Activated gamma-delta T cell treated with Interleukin-2 at 50 U/mL for 16 hours (primary cell): ENCODE data around the gene SOX6.
"Not testable (repeated sequence)": the region's sequence is repeated elsewhere in the genome, so short reads cannot be mapped to it uniquely, and the experiment has no call there.

Experiments used
- DNase-seq: peaks from one replicate; pipeline ENCODE4 v3.0.0-alpha.2; 2020

Gene SOX6

GRCh38 chr11:16180868-16181267 lies 175.5 kb downstream of the SOX6 start:
- DNase-seq: no peak

DNA sequence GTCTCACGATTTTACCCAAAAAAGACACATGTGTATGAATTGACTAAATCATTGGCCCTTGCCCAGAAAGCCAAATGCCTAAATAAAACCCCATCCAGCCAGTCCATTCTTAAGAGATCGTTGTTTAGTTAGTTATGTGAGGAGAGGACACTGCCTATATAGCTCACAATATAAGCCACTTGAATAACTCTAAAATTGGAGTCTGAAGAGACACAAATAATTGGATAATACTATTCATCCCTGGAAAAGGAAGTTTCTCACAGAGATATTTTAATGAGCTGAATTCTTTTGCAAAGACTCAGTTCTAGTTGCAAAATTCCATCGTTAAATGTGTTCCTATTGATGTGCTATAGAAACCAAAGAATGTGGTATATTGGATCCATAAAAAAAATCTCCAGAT lies 176.7 kb downstream of the SOX6 start:
- no peak for DNase-seq

GRCh38 chr11:16178273-16178672 lies 178.1 kb downstream of the SOX6 start:
- DNase-seq: no peak

GRCh38 chr11:16177688-16178087 lies 178.7 kb downstream of the SOX6 start:
- DNase-seq: no peak

DNA sequence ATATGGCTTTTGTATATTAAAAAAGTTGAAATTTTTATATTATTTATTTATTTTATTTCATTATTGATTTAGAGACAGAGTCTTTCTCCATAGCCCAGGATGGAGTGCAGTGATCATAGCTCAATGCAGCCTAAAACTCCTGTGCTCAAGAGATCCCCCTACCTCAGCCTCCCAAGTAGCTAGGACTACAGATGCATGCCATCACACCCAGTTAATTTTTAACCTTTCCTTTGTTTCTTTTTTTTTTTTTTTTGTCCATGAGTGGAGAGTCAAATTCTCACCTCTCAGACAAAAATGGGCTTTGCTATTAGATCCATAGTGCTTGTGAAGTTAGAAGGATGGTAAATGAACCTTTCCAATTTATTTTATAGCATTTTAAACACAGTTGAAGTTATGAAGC lies 182.5 kb downstream of the SOX6 start:
- no peak for DNase-seq

DNA sequence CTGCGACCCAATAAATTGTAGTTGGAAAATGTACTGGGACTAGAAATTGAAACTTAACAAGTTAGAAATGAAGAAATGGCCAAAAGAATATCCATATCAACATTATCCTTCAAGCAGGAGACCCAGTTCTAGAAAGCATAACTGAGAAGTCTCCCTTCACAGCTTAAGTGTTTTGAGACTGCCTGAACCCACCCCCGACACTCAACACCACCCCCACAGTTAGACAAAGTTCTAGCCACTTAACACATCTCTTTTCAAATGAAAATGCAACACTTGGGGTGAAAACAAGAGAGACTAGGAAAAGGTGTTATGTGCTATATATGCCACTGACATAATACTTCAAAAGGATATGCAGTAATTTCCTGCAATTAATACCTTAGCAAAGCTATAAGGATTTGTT lies 184.5 kb downstream of the SOX6 start:
- no peak for DNase-seq

DNA sequence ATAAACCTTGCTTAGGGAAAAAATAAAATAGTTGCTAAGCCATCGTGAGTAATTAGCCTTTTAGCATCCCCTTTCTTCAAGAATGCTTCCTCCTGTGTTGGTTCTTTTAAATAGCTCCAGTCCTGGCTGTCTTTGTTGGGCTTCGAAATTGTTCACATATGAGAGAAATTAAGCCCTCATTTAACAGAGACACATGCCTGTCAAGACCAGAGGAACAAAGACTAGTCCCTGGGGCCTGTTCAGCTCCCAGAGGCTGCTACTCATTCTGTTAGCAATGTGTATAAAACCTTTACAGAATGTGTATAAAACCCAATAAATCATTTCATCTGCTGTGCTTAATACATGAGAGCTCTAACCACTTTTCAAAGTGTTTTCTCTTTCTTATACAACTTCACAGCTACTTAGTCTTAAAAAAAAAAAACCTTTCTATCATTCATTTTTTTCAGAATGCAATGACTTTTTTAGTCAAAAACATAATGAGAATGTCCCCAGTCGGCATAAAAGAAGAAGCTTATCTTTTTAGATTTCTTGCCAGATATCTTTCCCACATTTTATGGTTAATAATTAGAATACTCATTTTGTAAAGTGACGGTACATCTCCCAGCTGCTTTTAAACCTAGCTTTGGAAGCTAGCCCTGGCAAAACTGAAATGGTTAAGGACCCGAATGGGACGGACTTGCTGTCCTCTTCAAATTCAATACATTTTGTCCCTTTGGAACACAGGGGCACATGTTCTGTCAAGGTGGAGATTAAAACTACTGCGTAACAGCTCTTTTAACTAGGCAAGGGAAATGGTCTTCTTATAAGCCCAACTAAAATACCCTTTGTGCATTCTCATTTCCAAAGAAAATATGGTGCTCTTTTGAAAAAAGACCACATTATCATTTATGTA lies 186.1 kb downstream of the SOX6 start:
- DNase-seq: no peak

GRCh38 chr11:16169541-16169940 lies 186.8 kb downstream of the SOX6 start:
- DNase-seq: no peak

DNA sequence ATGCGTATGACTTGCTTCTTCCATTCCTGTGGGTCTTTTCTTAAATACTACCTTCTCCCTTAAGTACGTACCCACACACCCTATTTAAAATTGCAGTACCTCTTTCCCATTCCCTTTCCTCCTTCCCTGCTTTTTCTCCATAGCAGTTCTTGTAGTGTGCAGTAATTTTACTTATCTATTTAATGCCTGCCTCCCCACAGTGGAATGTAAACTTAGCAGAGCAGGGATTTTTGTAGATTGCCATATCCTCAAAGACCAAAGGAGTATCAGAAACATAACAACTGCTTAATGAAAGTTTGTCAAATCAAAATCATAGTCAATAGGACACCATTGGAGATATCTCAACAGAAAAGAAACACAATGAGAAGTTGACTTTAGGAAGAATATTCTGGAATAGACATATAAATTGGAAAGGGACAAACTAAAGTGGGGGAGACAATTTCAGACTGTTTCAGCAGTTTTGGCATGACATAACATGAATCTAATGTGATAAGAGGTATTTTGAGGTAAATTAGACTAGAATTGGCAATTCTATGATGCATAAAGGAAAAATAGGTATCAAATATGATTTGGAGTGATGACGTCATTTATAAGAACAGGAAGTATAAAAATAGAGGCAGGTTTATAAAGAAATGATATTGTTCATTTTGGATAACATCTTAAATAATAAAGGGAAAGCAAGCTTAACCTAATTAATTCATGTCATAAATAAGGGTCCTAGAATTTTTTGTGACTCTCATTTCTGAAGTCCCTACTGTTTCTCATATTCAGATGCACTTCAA lies 188.4 kb downstream of the SOX6 start:
- no peak for DNase-seq

- no peak for DNase-seq
Observed at GRCh38 chr11:16166571-16166970, 189.8 kb downstream of the SOX6 start.

DNA sequence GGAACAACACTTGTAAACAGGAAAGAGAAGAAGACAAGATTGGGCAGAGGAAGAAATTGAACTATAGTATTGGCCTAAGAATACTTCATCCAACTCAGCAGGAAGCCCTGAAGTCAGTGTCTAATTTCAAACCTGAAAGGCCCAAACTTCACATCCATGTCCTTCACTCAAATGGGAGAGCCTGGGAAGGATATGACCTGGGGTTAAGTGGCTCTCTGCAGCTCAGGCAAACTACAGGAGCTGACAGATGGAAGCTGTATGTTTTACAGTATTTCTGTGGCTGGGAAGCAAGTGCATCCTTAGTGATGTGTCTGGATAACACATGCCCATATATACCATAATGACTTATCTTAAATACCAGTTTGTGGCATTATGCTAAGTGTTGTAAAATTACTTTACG lies 196.2 kb downstream of the SOX6 start:
- no peak for DNase-seq

GRCh38 chr11:16158426-16158994 lies 197.8 kb downstream of the SOX6 start:
- DNase-seq: no peak

DNA sequence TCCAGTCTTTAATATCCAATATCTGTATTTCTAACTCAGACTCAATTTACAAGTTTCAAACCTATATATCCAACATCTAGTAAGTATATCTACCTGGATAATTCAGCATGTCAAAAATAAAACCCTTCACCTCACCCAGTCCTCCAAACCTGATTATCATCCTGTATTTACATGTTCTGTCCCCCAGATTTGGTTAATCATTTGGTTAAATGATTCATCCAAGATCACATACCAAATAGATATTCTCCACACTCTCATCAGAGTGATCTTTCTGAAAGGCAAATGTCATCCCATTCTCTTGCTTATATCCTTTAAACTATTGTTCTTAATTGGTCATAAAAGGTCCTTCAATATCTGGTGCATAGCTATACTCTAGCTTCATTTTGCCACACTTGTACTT lies 199.0 kb downstream of the SOX6 start:
- DNase-seq: no peak

DNA sequence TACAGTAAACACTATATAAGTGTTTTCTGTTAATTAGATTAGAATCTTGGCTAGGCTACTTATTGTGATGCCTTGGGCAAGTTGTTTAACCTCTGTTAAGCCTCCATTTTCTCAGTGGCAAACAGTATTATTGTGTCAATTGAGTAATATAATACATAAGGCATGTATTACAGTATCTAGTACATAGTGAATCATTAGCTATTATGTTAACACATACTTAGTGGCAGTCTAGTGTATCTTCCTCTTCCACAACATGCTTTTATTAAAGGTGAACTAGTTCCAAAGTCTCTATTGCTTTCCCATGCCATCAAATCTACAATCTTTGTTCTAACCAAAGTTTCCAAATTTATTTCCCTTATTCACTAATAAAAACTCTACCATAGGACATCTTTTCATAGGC lies 200.9 kb downstream of the SOX6 start:
- DNase-seq: no peak

GRCh38 chr11:16154715-16155396 lies 201.5 kb downstream of the SOX6 start:
- no peak for DNase-seq

DNA sequence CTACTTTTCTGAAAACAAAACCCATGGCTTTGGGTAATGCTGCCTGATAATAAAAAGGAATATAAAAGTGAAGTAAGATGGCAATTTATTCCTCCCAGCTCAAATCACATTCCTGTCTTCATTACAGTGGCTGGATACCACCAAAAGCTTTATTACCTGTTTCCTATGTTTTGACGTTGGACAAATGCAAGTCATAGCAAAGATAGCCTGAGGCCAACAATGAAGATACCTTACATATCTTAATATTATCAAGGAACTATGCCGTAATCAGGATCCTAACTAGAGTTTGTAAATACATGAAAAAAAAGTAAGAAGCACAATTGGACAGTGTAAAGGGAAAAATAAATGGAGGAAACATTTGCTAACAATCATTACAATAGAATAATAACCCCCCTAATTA lies 202.4 kb downstream of the SOX6 start:
- DNase-seq: no peak

GRCh38 chr11:16151138-16151537 lies 205.2 kb downstream of the SOX6 start:
- no peak for DNase-seq

DNA sequence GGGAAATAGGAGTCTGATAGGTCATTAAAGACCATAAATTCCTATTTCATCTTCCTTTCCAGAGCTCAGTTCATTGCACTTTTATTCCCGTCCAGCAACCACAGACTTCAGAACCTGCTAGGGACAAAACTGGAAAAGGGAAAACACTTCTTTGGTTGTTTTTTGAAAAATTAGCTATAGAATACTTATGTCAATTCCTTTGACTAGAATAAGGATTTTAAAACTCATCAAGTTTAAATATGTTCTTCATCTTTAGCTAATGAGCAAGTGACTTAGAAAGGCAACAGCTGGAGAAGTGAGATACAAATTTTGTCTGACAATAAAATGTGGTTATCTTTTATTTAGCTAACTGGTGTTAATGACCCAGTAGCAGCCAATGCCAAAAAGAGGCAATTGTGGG lies 206.9 kb downstream of the SOX6 start:
- DNase-seq: no peak

DNA sequence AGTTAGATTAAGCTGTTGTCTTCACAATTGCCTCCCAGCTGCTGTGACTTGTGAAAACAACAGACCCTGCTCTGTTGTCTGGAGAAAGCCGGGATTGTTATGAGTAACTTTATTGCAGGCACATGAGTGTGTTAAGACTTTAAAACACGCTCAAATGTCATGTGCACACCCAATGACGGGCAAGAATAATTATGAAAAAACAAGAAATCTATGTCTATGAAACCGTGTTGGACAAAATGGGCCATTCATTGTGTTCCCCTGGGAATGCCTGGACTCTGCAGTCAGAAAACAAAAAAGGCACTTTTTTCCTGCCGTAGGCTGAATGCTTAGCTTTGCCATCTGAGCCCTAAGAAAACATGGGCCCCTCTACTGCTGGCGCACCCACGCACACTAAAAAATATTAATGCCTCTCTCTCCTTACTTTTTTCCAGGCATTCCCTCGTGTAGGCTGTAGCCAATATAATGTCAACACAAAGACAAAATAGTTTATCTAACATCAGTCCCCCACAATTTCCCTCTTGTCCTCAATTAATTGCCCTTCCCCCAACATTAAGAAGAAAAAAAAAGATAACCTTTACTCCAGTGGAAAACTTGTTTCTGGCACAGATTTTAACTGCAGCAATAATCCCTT lies 207.9 kb downstream of the SOX6 start:
- DNase-seq: no peak

DNA sequence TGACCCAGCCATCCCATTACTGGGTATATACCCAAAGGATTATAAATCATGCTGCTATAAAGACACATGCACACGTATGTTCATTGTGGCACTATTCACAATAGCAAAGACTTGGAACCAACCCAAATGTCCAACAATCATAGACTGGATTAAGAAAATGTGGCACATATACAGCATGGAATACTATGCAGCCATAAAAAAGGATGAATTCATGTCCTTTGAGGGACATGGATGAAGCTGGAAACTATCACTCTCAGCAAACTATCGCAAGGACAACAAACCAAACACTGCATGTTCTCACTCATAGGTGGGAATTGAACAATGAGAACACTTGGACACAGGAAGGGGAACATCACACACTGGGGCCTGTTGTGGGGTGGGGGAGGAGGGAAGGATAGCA lies 209.4 kb downstream of the SOX6 start:
- not testable (repeated sequence) for DNase-seq

GRCh38 chr11:16141614-16142013 lies 214.7 kb downstream of the SOX6 start:
- DNase-seq: not testable (repeated sequence)

DNA sequence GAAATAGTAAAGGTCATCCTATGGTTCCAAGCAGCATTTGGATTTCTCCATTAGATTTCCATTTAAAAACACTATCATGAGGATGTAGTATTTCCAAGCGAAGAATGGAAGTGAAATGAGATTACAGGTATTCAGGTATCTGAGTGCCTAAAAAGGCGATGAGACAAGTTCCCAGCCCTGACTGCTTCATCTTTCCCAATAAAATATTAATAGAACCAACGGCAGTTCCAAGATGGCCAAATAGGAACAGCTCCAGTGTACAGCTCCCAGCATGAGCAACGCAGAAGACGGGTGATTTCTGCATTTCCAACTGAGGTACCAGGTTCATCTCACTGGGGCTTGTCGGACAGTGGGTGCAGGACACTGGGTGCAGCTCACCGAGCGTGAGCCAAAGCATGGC lies 215.2 kb downstream of the SOX6 start:
- not testable (repeated sequence) for DNase-seq
